K562 (cell line): ENCODE data around the gene MANEAL. TPM values are rescaled to one million over a fixed set of nuclear protein-coding genes. Genes with fewer than 3 reads are reported as not detected.

Source experiments
- HDAC1 ChIP-seq, 2 experiments: fragments of 450-650 bp; IDR thresholded peaks; 2 replicates each; pipeline ENCODE4 v1.6.1; 2016 to 2017; ENCODE audit warnings: inconsistent platforms in 1 of 2, mild to moderate bottlenecking in 1 of 2, moderate library complexity in 1 of 2
- IFI16 ChIP-seq: fragments of 250-450 bp; sonication (Bioruptor Pico); IDR thresholded peaks from 2 replicates; pipeline ENCODE4 v2.1.2; 2022; ENCODE audit warnings: mild to moderate bottlenecking, inconsistent platforms
- KLF6 ChIP-seq: fragments of 250-450 bp; sonication (Bioruptor Pico); IDR thresholded peaks from 2 replicates; pipeline ENCODE4 v1.4.0; 2020; ENCODE audit warnings: mild to moderate bottlenecking, moderate library complexity, borderline replicate concordance
- MYNN ChIP-seq, 2 experiments: sonication (generic); formaldehyde crosslinking in 1 of 2; IDR thresholded peaks; 2 replicates each; pipeline versions ENCODE4 v1.5.0 to v1.6.1; 2016 to 2020; ENCODE audit warnings: antibody characterized with exemption in 1 of 2, missing genetic modification reagents in 1 of 2
- NFATC3 ChIP-seq: fragments of 450-650 bp; IDR thresholded peaks from 2 replicates; pipeline ENCODE4 v1.6.1; 2017; ENCODE audit warnings: mild to moderate bottlenecking
- NRF1 ChIP-seq, 2 experiments: fragments of 450-650 bp; IDR thresholded peaks in 1 of 2; conservative IDR thresholded peaks in 1 of 2; 2 replicates each; pipeline ENCODE4 v1.6.1; 2014; ENCODE audit warnings: mild to moderate bottlenecking in 2 of 2
- POLR3G ChIP-seq: IDR thresholded peaks from 2 replicates; pipeline ENCODE4 v1.6.1; 2011; ENCODE audit not compliant: insufficient read length, insufficient replicate concordance; ENCODE audit errors: extremely low read depth
- RCOR1 ChIP-seq, 2 experiments: IDR thresholded peaks; 2 replicates each; pipeline ENCODE4 v1.6.1; 2012; ENCODE audit warnings: low read depth in 2 of 2, low read length in 2 of 2, borderline replicate concordance in 1 of 2, improper control_type of control experiment in 1 of 2
- SMAD3 ChIP-seq: fragments of 450-650 bp; formaldehyde crosslinking; conservative IDR thresholded peaks from 2 replicates; pipeline ENCODE4 v1.4.0; 2020; ENCODE audit warnings: mild to moderate bottlenecking
- SNRNP70 ChIP-seq: fragments of 200-400 bp; formaldehyde crosslinking; optimal IDR thresholded peaks from 2 replicates; pipeline ENCODE3; 2017; ENCODE audit warnings: low read depth, low read length
- polyA plus RNA-seq, 8 experiments: library from polyadenylated mRNA; depleted of rRNA in 4 of 8; stranded (reverse) in 5 of 8; unstranded in 3 of 8; fragments of >200 nt; fragmentation: Nextera tagmentation in 2 of 8; fragmentation: Illumina TruSeq in 1 of 8; extraction: Ambion mirVana in 2 of 8; extraction: Trizol in 1 of 8; gene quantifications; 2 replicates each; pipeline versions ENCODE4 v1.2.1 to v1.2.3, GENCODE V29; 2011 to 2014; ENCODE audit warnings: inconsistent platforms in 1 of 8, missing spikeins in 1 of 8
- total RNA-seq, 7 experiments: library from RNA; depleted of rRNA in 6 of 7; stranded (reverse); fragments of >200 nt in 6 of 7; fragmentation: Illumina TruSeq in 2 of 7; extraction: Trizol in 2 of 7; gene quantifications; 2 replicates each; pipeline versions ENCODE4 v1.2.1 to v1.2.3, GENCODE V29; 2011 to 2021; ENCODE audit warnings: low replicate concordance in 1 of 7
- TF ChIP-seq, protein P1 (sequence below): fragments of 450-650 bp; IDR thresholded peaks from 2 replicates; pipeline ENCODE4 v1.7.1; 2018; ENCODE audit warnings: mild to moderate bottlenecking, low read depth; ENCODE audit not compliant: partially characterized antibody
- TF ChIP-seq, protein P2 (sequence below), 2 experiments: fragments of 450-650 bp in 1 of 2; sonication (generic) in 1 of 2; formaldehyde crosslinking in 1 of 2; IDR thresholded peaks; 2 replicates each; pipeline versions ENCODE4 v1.7.1 to v1.9.0; 2016 to 2022; ENCODE audit warnings: inconsistent platforms in 1 of 2, mild to moderate bottlenecking in 1 of 2, missing genetic modification reagents in 1 of 2

MANEAL gene
- total and polyA plus RNA-seq, 9 of the 15 experiments (the other 6 are each of a cell fraction or from before 2014, with no cell fraction given) = 0.37 to 3.2 (median 1.2) TPM

DNA sequence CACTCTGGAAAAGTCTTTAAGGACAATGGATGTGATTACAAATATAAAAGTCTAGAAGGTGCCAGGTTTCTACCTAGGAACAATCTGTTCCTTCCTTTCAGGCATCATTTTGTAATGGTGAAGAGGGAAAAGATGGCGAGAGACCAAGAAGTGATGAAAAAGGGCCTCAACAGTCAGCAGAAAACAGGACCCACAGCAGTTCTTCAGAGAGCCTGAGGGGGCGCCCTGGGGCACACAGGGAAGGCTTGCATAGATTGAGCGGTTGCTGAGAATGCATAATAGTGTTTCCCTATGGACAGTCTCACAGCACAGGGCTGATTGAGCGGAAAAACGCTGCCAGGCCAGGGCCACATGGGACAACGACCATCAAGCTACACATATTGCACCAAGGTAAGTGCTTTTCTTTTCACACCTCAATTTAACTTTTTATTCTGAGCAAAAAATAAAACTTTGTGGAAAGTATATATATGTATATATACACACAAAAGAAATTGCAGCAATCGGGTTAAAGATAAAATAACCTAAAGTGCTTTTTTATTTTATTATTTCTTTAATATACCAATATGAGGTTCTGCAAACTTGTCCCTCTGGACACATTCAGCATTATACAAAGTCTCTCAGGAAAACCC is 17.5 kb downstream of the MANEAL start (continued):
- TF ChIP-seq SNRNP70 (no peak), RCOR1 (IDR thresholded peaks at IDR 0.05; ENCODE audit: borderline replicate concordance in 1 of 2, low read depth in 2 of 2, low read length in 2 of 2) (peak; percentile 48 to 80; a peak in 1 of 4 replicates), POLR3G (no peak), KLF6 (no peak), IFI16 (CRISPR knock-in tag) (no peak), NRF1 (conservative IDR thresholded peaks at IDR 0.05 in 1 of 2, IDR thresholded peaks at IDR 0.05 in 1 of 2) (no peak; a peak in 1 of 4 replicates), MYNN (IDR thresholded peaks at IDR 0.05) (no peak), MYNN (CRISPR knock-in tag; IDR thresholded peaks at IDR 0.05) (no peak), NFATC3 (no peak), HDAC1 (IDR thresholded peaks at IDR 0.05) (no peak), SMAD3 (CRISPR knock-in tag) (no peak)
- TF ChIP-seq, protein P1, sequence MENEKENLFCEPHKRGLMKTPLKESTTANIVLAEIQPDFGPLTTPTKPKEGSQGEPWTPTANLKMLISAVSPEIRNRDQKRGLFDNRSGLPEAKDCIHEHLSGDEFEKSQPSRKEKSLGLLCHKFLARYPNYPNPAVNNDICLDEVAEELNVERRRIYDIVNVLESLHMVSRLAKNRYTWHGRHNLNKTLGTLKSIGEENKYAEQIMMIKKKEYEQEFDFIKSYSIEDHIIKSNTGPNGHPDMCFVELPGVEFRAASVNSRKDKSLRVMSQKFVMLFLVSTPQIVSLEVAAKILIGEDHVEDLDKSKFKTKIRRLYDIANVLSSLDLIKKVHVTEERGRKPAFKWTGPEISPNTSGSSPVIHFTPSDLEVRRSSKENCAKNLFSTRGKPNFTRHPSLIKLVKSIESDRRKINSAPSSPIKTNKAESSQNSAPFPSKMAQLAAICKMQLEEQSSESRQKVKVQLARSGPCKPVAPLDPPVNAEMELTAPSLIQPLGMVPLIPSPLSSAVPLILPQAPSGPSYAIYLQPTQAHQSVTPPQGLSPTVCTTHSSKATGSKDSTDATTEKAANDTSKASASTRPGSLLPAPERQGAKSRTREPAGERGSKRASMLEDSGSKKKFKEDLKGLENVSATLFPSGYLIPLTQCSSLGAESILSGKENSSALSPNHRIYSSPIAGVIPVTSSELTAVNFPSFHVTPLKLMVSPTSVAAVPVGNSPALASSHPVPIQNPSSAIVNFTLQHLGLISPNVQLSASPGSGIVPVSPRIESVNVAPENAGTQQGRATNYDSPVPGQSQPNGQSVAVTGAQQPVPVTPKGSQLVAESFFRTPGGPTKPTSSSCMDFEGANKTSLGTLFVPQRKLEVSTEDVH = no peak
- TF ChIP-seq, protein P2, sequence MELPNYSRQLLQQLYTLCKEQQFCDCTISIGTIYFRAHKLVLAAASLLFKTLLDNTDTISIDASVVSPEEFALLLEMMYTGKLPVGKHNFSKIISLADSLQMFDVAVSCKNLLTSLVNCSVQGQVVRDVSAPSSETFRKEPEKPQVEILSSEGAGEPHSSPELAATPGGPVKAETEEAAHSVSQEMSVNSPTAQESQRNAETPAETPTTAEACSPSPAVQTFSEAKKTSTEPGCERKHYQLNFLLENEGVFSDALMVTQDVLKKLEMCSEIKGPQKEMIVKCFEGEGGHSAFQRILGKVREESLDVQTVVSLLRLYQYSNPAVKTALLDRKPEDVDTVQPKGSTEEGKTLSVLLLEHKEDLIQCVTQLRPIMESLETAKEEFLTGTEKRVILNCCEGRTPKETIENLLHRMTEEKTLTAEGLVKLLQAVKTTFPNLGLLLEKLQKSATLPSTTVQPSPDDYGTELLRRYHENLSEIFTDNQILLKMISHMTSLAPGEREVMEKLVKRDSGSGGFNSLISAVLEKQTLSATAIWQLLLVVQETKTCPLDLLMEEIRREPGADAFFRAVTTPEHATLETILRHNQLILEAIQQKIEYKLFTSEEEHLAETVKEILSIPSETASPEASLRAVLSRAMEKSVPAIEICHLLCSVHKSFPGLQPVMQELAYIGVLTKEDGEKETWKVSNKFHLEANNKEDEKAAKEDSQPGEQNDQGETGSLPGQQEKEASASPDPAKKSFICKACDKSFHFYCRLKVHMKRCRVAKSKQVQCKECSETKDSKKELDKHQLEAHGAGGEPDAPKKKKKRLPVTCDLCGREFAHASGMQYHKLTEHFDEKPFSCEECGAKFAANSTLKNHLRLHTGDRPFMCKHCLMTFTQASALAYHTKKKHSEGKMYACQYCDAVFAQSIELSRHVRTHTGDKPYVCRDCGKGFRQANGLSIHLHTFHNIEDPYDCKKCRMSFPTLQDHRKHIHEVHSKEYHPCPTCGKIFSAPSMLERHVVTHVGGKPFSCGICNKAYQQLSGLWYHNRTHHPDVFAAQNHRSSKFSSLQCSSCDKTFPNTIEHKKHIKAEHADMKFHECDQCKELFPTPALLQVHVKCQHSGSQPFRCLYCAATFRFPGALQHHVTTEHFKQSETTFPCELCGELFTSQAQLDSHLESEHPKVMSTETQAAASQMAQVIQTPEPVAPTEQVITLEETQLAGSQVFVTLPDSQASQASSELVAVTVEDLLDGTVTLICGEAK (IDR thresholded peaks at IDR 0.05) = no peak
- TF ChIP-seq, protein P2 (CRISPR knock-in tag; IDR thresholded peaks at IDR 0.05) = no peak
